ENCODE data around the gene NADSYN1. TPM values are rescaled to one million over a fixed set of nuclear protein-coding genes. Genes with fewer than 3 reads are reported as not detected.

Gene NADSYN1
- total RNA-seq, 4 donors from 2014 or later: 54.2 to 85.9 (median 70.0) TPM

GRCh38 chr11:71463331-71464211 lies 10.6 kb downstream of the NADSYN1 start:
- H3K9me3 ChIP-seq: no peaks in the 10 kb centered on the region
- WGBS, 2 donors: 92 to 96% methylated on average over 33 to 34 of the region's 34 CpGs
- H3K27me3 ChIP-seq: no peaks in the 10 kb centered on the region
- no peak for TF ChIP-seq POLR2A (IDR thresholded peaks at IDR 0.05)
- no peak for TF ChIP-seq EP300 (IDR thresholded peaks at IDR 0.05)
- TF ChIP-seq CTCF (IDR thresholded peaks at IDR 0.05): no peak
- no peaks in the 10 kb centered on the region for H3K4me1 ChIP-seq
- H3K27ac ChIP-seq: no peak overlapping the region
- peaks cover 0 to 90% (median 11%) of the 10 kb centered on the region in 3 donors for H3K36me3 ChIP-seq
- no peak overlapping the region for H3K4me3 ChIP-seq
- no peak for DNase-seq (ENCODE audit: low spot score in 2 of 2)

- Histone ChIP-seq H3K36me3 (peaks cover 0 to 82% (median 0%) of the 10 kb centered on the region in 3 donors), H3K27me3 (no peaks in the 10 kb centered on the region), H3K9me3 (no peaks in the 10 kb centered on the region), H3K4me1 (no peaks in the 10 kb centered on the region), H3K4me3 (no peak overlapping the region), H3K27ac (no peak overlapping the region)
- DNase-seq (ENCODE audit: low spot score in 2 of 2): no peak
- WGBS, 2 donors: 77 to 78% methylated on average over 4 of the region's 4 CpGs
- TF ChIP-seq POLR2A (IDR thresholded peaks at IDR 0.05) (no peak), CTCF (IDR thresholded peaks at IDR 0.05) (no peak), EP300 (IDR thresholded peaks at IDR 0.05) (no peak)
Observed at GRCh38 chr11:71465054-71465453, 12.1 kb downstream of the NADSYN1 start.

DNA sequence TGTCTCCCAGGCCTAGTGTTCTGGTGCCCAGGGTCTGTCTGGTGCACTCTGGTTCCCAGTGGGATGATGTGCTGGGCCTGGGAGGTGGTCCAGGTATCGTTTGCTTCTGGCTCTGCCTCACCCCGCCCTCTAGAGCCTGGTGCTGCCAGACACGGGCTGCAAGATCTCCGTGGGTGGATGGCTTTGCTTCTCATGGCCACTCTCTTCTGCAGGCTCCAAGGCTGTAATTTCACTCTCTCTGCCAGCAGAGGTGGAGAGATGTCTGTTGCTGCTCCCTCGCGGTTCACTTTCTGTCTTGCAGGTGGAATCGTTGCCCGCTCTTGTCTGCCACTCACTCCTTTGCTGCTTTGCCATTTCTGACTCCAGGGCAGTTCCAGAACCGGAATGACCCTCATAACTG lies 13.4 kb downstream of the NADSYN1 start:
- 83 to 86% methylated on average over 9 of the region's 9 CpGs for WGBS, 2 donors
- Histone ChIP-seq H3K36me3 (peaks cover 0 to 74% (median 0%) of the 10 kb centered on the region in 3 donors), H3K27me3 (no peaks in the 10 kb centered on the region), H3K27ac (no peak overlapping the region), H3K4me3 (no peak overlapping the region), H3K4me1 (no peaks in the 10 kb centered on the region), H3K9me3 (no peaks in the 10 kb centered on the region)
- DNase-seq (ENCODE audit: low spot score in 2 of 2): no peak
- no peak for TF ChIP-seq EP300 (IDR thresholded peaks at IDR 0.05)
- no peak for TF ChIP-seq CTCF (IDR thresholded peaks at IDR 0.05)
- TF ChIP-seq POLR2A (IDR thresholded peaks at IDR 0.05): no peak

- TF ChIP-seq CTCF (IDR thresholded peaks at IDR 0.05): no peak
- TF ChIP-seq EP300 (IDR thresholded peaks at IDR 0.05): no peak
- no peak for TF ChIP-seq POLR2A (IDR thresholded peaks at IDR 0.05)
- H3K4me1 ChIP-seq: no peaks in the 10 kb centered on the region
- DNase-seq (ENCODE audit: low spot score in 2 of 2): no peak
Observed at GRCh38 chr11:71467164-71467563, 14.2 kb downstream of the NADSYN1 start.

GRCh38 chr11:71470946-71471345 lies 17.9 kb downstream of the NADSYN1 start:
- peaks cover 2 to 78% (median 16%) of the 10 kb centered on the region in 3 donors for H3K36me3 ChIP-seq
- 71 to 72% methylated on average over 6 of the region's 6 CpGs for WGBS, 2 donors

More at GRCh38 chr11:71467164-71467563, 14.2 kb downstream of the NADSYN1 start:
- Histone ChIP-seq H3K27ac (no peak overlapping the region), H3K36me3 (peaks cover 0 to 74% (median 0%) of the 10 kb centered on the region in 3 donors), H3K9me3 (no peaks in the 10 kb centered on the region), H3K4me3 (no peak overlapping the region), H3K27me3 (no peaks in the 10 kb centered on the region)
- 95 to 97% methylated on average over 6 of the region's 6 CpGs for WGBS, 2 donors

More at GRCh38 chr11:71470946-71471345, 17.9 kb downstream of the NADSYN1 start:
- DNase-seq (ENCODE audit: low spot score in 2 of 2): no peak
- Histone ChIP-seq H3K9me3 (no peaks in the 10 kb centered on the region), H3K4me3 (no peak overlapping the region), H3K27ac (no peak overlapping the region), H3K27me3 (no peaks in the 10 kb centered on the region), H3K4me1 (no peaks in the 10 kb centered on the region)
- TF ChIP-seq POLR2A (IDR thresholded peaks at IDR 0.05) (no peak), EP300 (IDR thresholded peaks at IDR 0.05) (no peak), CTCF (IDR thresholded peaks at IDR 0.05) (no peak)

Measured in tibial nerve (tissue), 4 donors.